NK-92 treated with Interleukin-12 subunit alpha and Interleukin-12 subunit beta, amount 100 ng/mL, for 24 hours (cell line): ENCODE results near the gene G6PC3.

Experiments
- DNase-seq: peaks from one replicate; lab custom pipeline; 2025; lab: John Stamatoyannopoulos, UW

Gene G6PC3

GRCh38 chr17:44122816-44123355, 52.4 kb downstream of the G6PC3 start:
- DNase-seq: no peak

GRCh38 chr17:44123356-44124117, 53.0 kb downstream of the G6PC3 start, which contains the start of gene HDAC5:
Gene HDAC5, minus strand, starts transcription at chr17:44123641. Its CDS starts 6,126 bp downstream, at chr17:44117515.
- peak; percentile 94 for DNase-seq

DNA sequence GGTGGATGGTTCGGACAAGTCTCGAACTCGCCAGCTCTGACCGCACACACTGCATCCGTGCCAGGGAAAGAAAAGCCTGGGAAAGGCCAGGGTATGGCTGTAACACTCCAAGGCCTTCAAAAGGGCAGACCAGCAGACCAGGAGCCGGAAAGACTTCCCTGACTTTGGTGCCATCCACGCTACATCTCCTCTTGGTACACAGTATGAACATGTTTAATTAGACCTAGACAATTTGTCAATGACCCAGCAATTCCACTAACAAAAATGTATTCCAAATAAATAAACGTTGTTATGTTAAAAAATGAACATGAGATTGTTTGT, 53.5 kb downstream of the G6PC3 start:
- DNase-seq: no peak
